ELR (cell line): Measurements from ENCODE around the gene INTS2.
"Not testable (repeated sequence)": the region's sequence is repeated elsewhere in the genome, so short reads cannot be mapped to it uniquely, and the experiment has no call there.

Experiments used
- DNase-seq: peaks from one replicate; pipeline ENCODE4 v3.0.0-alpha.2; 2015; ENCODE audit warnings: low read depth

INTS2 gene

DNA sequence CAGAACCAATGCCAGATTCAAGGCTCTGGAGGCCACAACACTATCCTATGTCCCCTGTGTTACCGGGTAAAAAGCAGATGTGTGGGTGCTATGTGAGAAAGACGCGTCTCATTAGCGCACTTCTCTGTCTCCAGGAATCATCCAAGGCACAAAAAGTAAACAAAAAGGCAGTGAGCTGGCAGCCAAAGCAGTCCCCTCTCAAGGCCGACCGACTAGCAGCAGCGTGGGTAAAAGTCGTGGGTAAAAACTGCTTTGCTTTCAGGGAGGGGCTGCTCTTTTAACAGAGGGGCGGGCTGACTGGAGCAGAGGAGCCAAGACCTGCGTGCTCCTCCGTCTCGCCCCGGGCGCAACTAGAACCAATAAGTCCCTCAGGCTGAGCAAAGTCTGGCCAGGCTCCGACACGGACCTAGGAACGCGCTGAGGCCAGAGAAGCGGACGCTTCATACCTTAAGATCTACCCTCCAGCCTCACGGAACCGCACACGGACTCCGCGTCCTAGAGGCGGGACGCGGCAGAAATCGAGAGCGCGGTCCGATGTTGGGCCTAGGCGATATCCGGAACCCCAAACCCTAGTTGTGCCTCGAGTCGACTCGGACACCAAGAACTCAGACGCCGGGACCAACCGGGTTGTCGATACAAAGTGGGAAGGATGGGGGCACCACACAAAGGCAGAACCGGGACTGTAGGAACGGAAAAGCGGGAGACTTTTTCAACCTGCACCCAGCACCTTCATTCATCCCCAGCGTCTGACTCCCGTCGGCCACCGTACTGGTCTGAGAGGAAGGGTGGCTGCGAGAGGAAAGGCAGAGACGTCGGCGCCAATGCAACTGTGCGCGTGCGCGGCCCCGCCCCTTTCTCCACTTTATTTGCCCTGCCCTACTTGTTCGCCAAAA, at the start of gene INTS2:
TSS of gene INTS2 (minus strand) at position 775 of the 893 bp plus-strand sequence. CDS start 1,338 bp downstream, outside the sequence.
- peak; percentile 97 for DNase-seq

DNA sequence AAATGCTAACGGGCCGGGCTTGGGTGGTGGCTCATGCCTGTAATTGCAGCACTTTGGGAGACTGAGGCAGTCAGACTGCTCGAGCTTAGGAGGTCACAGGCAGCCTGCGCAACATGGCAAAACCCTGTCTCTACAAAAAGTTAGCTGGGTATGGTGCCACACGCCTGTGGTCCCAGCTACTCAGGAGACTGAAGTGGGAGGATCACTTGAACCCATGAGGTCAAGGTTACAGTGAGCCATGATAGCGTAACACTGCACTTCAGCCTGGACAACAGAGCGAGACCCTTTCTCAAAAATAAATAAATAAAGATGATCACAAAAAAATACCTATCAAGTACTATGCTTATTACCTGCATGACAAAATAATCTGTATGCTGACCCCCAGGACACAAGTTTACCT, 46.3 kb upstream of the INTS2 start:
- no peak for DNase-seq

DNA sequence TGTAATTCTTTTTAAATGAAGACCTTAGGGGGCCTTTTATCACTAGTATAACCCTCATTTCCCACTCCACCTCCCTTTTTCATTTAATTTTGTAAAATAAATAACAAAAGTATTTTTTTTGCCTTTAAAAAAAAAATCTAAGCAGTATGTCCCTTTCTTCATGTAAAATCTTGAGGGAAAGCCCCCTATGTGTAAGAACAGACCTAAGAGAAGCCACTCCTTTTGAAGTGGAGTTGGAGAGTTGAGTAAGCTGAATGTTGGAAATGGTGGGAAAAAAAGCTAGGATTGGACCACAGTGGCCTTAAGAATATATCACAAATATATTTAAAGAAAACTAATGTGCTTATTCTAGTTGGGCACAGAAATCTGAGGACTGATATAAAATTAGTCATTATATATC, 44.5 kb upstream of the INTS2 start:
- DNase-seq: no peak

- DNase-seq: no peak
Observed at GRCh38 chr17:61970030-61970429, 42.2 kb upstream of the INTS2 start.

GRCh38 chr17:61968757-61969156, 41.0 kb upstream of the INTS2 start:
- DNase-seq: no peak

DNA sequence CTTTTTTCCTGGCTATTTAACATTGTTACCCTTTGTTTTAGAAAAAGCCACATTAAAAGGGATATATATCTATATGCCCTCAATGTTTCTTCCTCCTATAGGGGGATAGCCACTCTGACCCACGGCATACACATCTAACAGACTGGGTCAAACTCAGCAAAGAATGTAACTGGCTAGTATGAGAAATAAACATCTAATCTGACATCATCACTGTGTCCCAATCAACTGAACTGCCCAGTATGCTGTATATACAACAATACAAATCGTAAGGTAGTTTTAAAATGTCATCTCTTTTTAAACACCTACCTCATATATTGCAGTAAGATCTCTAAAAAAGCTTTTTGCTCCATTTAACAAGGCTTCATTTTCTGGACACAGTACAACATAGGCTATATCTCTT, 39.9 kb upstream of the INTS2 start:
- DNase-seq: no peak

GRCh38 chr17:61966191-61966590, 38.4 kb upstream of the INTS2 start:
- DNase-seq: no peak

GRCh38 chr17:61955619-61956018, 27.8 kb upstream of the INTS2 start:
- no peak for DNase-seq

- no peak for DNase-seq
Observed at GRCh38 chr17:61947367-61948078, 19.7 kb upstream of the INTS2 start.

GRCh38 chr17:61946359-61946758, 18.6 kb upstream of the INTS2 start:
- no peak for DNase-seq

DNA sequence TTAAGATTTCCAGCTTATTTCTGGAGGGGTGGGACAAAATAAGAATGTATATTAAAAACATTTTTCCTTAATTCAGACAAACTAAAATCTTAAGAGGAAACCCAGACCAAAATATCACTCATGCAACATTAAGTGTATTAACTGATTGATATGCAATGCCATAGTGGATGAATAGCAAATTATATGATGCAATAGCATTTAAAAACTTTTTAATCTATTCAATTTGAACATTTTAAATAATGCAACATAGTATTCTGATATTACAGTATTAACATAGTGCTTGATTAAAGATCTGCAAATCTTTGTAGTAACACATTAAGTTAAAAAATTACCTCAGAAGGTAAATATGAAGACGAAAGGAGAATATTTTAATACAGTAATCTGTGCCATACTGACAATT, 15.3 kb upstream of the INTS2 start:
- no peak for DNase-seq

GRCh38 chr17:61942085-61942484, 14.3 kb upstream of the INTS2 start:
- no peak for DNase-seq

GRCh38 chr17:61928101-61928436, 287 bp upstream of the INTS2 start:
- DNase-seq: no peak

DNA sequence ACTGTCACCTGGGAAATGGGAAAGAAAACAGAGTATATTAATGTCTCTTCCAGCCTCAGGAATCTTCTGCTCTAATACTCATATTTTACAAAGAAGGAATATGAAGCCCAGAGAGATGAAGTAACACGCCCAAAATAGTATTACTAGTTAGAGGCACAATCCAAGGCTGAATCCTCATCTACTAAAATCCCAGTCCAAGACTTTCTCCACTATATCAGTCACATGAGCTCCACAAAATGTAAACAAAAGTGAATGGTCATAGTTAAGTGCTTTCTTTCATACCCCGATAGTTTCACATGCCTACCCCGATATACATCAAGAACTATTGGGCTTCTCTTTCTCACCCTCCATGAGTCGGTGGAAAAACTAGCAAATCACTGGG, 965 bp downstream of the INTS2 start:
- DNase-seq: peak; percentile 58

DNA sequence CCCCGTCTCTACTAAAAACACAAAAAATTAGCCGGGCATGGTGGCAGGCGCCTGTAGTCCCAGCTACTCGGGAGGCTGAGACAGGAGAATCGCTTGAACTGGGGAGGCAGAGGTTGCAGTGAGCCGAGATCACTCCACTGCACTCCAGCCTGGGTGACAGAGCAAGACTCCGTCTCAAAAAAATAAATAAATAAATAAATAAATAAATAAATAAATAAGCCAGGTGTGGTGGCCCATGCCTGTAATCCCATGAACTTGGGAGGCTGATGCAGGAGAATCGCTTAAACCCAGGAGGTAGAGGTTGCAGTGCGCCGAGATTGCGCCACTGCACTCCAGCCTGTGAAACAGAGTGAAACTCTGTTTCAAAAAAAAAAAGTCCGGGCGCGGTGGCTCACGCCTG, 12.6 kb downstream of the INTS2 start:
- DNase-seq: not testable (repeated sequence)

- DNase-seq: no peak
Observed at GRCh38 chr17:61908292-61909037, 19.3 kb downstream of the INTS2 start.

GRCh38 chr17:61907361-61907760, 20.4 kb downstream of the INTS2 start:
- no peak for DNase-seq

- no peak for DNase-seq
Observed at GRCh38 chr17:61904094-61904710, 23.6 kb downstream of the INTS2 start.

DNA sequence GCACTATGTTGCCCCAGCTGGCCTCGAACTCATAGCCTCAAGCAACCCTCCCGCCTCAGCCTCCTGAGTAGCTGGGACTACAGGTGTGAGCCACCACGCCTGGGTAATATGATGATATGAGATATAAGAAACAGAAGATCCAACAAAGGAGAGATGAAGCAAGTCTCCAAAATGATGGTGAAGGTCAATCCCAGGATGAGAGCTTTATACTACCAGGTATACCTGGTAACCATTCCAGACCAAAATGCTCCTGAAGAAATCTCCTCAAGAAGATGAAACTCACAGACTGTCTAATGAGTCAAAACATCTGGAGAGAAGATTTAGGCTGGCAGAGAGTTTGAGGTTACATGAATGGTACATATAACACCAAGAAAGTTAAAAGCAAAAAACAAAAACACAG, 24.5 kb downstream of the INTS2 start:
- DNase-seq: no peak

- DNase-seq: no peak
Observed at GRCh38 chr17:61897548-61898180, 30.1 kb downstream of the INTS2 start.

GRCh38 chr17:61895391-61895790, 32.4 kb downstream of the INTS2 start:
- DNase-seq: no peak

GRCh38 chr17:61894310-61894709, 33.5 kb downstream of the INTS2 start:
- DNase-seq: not testable (repeated sequence)
